Spleen (tissue), 7 donors: ENCODE results near the gene HK3.
A peak's percentile ranks its signal among the peaks of the same experiment; 100 is the strongest.

ENCODE experiments used
- CTCF ChIP-seq, 11 experiments: fragments of 200-600 bp in 7 of 11; fragments of 450-650 bp in 4 of 11; sonication (generic) in 4 of 11; IDR thresholded peaks in 8 of 11; conservative IDR thresholded peaks in 3 of 11; 1 replicate in 7 of 11; 2 replicates in 4 of 11; pipeline versions ENCODE4 v1.4.0 to v1.8.0; 2016 to 2021; ENCODE audit warnings: antibody characterized with exemption in 11 of 11, inconsistent platforms in 4 of 11, mild to moderate bottlenecking in 1 of 11
- POLR2A ChIP-seq, 3 donors: fragments of 450-650 bp; IDR thresholded peaks; one replicate each; pipeline ENCODE4 v1.5.1; 2017; ENCODE audit warnings: antibody characterized with exemption in 3 of 3, mild to moderate bottlenecking in 1 of 3
- POLR2AphosphoS5 ChIP-seq, 3 donors: sonication (generic); formaldehyde crosslinking; IDR thresholded peaks; one replicate each; pipeline ENCODE4 v1.5.1; 2017; ENCODE audit warnings: antibody characterized with exemption in 3 of 3
- donor health status: DM: no; HTN: no; CAD: no; lungs with moderate emphysema.
- donor health status: DM: no; HTN: no; CAD: no.
- donor health status: DM: no; HTN: no; CAD: no.

DNA sequence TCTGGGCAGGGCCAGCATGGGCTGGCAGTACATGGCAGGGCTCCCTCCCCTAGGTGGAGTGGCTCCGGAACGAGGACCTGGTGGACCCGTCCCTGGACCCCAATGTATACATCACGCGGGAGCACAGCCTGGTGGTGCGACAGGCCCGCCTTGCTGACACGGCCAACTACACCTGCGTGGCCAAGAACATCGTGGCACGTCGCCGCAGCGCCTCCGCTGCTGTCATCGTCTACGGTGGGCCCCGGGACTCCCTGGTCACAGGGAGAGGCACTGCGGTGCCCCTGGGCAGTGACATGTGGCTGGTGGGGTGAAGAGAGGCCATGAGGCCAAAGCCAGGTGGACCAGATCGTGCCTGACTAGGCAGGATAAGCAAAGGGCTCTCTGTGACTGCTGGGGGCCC lies 30.4 kb downstream of the HK3 start:
- no peak for TF ChIP-seq POLR2A (IDR thresholded peaks at IDR 0.05)
- no peak for TF ChIP-seq CTCF (IDR thresholded peaks at IDR 0.05 in 8 of 11, conservative IDR thresholded peaks at IDR 0.05 in 3 of 11)
- TF ChIP-seq POLR2AphosphoS5 (IDR thresholded peaks at IDR 0.05): peak in 1 of 3 donors; percentile 24
